HG03103 (cell line): Measurements from ENCODE around the gene SF3A1.

Experiments used
- ATAC-seq: cut with Tn5 transposase; IDR thresholded peaks from one replicate; pipeline ENCODE4 v1.9.1; 2021; ENCODE audit warnings: low read depth; ENCODE audit not compliant: unreplicated experiment

SF3A1 gene

DNA sequence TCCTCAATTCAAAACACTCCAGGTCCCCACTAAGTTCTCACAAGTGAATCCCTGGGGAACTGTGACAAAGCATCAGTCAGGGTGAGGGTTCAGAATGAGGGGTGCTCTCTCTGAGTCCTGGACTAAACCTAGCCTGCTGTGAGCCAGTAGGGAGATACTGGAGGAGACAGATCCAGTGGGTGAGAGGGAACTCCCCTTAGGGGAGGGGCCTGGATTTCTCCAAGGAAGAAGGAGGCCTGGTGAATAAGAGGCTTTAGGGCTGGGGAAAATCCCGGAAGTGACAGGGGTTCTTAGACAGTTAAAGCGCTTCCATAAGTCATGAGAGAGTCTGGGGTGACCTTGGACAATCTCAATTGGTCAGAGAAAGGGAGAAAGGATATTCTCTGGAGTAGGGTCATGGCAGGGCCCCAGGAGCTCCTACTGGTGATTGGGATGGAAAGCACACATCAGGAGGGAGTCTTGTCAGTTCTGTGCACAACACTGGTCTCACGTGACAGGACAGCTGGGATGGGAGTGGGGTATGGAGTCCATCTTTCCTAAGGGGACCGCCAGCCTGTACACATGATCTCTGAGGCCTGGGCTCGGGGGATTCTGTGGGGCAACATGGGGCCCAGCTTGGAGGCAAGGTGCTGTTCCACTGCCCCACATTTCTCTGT lies 31.5 kb downstream of the SF3A1 start:
- no peak for ATAC-seq

DNA sequence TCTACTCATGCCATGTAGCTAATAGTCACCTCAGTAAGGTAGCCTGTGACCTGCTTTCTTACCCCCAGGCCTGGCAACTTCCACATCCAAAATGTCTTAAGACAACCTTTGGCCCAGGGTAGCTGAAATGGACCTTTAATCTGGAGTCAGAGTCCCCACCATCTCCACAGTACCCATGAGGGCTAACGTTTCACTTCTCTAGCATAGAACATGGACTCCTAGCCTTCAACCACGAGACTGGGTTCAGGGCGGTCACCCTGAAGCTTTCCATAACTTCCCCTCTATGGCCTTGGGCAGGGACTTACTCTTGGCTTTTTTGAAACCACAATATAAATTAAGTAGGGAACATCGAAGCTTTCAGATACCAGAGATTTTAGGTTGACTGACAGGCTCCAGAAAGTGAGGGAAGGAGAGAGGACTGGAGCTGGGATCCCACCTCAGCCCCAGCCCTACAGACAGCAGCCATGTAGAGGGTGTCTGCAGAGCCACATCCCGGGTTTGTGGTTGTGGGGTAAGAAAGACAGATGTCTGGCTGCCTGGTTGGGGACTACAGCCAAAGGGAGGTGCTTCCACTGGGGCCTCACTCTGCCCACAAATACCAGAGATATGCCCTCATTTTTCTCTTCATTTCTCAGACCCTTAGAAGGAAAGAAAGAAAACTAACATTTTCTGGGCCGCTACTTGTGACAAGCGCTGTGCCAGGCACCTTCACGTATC lies 32.5 kb downstream of the SF3A1 start:
- no peak for ATAC-seq

DNA sequence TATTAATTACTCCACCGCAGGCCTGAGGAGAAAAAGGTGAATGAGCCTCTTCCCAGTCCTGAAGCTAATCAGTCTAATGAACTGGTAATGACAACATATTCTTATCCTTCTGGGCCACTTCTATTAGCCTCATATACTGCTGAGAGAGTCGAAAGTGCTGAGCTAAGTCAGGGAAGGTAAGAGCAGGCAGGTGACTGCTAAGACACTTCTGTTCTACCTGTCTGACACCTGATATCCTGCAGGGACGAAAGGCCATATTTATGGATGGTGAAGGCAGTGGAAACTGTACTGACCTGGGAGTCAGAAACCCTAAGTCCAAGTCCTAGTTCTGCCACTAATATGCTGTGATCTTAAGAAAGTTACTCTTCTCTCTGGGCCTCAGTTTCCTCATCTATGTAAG lies 33.4 kb downstream of the SF3A1 start:
- ATAC-seq: no peak

DNA sequence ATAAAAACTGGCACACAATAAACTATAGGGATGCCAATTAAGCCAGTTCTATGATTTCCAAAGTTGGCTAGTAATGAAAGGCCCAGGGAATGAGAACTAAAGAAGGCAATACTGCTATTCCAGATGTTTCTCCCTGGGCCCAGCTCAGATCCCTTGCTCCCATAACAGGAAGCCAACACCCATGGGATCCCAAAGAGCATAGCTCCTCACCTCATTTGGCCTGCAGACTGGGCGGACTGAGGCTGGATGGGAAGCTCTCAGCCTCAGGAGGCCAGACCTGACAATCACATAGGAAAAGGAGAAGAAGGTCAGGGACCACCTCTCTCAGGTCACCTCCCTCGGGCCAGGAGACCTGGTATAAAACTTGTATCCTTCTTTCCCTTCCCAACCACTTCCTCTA lies 35.2 kb downstream of the SF3A1 start:
- ATAC-seq: no peak

DNA sequence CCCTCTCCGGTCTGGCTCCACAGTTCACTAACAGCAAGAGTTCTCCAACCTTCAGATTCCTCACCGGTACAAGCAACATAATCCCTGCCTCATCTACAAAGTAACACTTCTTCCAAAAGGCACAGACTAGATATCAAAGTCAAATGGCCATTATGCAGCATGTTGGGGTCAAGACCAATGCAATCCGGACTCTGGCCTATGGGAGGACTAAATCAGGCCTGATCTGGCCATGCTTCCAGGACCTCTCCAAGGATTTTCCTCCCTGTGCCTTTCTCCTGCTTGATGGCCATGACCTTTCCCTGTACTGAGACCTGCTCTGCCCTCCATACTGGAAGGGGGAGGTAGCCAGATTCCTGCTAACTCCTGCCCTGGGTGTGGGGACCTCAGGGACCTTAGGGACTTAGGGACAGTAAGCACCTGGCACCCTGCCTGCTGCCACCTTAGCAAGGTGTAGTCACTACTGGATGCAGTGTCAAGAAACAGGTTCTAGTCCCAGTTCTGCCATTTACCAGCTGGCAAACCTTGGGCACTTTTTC lies 36.6 kb downstream of the SF3A1 start:
- ATAC-seq: no peak

DNA sequence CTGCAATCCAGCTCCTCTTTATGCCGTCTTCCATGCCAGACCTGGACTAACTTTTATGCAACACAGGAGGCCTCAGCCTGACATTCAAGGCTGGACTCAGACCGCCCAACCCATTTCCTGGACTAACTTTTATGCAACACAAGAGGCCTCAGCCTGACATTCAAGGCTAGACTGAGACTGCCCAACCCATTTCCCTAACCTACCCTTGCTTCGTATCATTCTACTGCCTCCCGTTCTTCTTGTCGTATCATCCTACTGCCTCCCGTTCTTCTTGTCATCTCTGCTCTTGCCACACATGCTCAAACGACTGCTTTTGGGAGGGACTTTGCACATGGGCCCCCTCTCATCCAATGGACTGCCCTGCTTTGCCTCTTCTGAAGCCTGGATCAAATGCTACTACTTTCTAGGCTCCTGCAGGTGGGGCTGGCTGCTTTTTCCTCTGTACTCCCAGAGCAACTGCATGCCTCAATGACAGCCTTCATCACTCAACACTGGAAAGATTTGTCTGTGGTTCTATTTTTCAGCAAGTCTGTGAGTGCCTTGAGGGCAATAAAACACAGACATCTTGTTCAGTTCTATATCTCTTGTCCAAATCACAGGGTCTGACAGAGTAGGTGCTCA lies 37.8 kb downstream of the SF3A1 start:
- no peak for ATAC-seq

DNA sequence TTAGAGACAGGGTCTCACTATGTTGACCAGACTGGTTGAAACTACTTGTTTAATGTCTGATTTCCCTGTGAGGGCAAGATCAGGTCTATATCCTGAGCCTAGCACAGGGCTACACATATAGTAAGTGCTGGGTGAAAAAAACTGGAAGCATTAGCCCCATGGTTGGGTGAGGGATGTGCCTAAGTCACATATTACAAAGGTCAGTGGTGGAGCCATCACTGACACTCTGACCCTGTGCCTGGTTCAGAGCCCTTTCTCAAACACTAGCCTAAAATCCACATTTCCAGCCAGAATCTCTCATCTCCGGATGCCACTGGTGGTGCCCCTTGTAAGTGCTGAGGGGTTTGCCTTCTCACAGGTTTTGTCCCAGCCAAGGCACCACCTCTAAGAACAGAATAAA lies 38.9 kb downstream of the SF3A1 start:
- no peak for ATAC-seq

DNA sequence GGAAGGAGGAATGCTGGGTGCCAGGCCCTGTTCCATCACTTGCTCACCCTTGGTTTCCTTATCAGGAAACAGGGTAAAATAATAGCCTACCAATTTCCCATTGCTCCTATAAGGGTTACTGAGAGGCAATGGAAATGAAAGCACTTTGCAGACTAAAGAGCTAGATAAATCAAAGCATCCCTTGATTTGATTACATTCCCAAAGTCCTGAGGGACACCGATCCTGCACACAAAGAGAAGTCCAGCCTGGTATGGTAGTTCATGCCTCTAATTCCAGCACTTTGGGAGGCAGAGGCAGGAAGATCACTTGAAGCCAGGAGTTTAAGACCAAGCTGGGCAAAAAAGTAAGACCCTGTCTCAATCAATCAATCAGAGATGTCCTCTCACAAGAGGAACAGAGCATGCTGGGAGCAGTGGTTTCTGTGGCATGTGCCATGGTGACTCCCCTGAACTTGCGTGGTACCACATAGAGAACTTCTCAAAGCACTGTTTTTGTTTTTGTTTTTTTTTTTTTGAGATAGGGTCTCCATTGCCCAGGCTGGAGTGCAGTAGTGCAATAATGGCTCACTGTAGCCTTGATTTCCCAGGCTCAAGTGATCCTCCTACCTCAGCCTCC lies 40.6 kb downstream of the SF3A1 start:
- no peak for ATAC-seq

DNA sequence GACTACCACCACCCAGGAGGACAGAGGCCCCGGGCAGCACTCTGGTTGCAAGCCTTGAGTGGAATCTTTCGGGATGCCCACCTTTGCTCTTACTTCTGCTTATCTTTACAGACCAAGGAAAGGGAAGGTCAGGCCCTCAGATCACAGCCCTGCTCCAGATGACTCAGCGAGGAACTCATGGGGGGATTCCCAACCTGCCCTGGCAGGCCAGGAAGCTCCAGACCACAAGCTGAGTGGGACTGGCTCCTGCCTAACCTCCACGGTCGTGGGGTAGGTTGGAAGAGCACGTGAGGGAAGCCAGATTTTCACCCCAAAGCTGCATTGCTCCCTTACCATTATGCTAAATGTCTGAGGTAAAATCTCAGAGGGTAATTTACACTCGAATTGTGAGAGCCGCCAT lies 41.8 kb downstream of the SF3A1 start:
- no peak for ATAC-seq

DNA sequence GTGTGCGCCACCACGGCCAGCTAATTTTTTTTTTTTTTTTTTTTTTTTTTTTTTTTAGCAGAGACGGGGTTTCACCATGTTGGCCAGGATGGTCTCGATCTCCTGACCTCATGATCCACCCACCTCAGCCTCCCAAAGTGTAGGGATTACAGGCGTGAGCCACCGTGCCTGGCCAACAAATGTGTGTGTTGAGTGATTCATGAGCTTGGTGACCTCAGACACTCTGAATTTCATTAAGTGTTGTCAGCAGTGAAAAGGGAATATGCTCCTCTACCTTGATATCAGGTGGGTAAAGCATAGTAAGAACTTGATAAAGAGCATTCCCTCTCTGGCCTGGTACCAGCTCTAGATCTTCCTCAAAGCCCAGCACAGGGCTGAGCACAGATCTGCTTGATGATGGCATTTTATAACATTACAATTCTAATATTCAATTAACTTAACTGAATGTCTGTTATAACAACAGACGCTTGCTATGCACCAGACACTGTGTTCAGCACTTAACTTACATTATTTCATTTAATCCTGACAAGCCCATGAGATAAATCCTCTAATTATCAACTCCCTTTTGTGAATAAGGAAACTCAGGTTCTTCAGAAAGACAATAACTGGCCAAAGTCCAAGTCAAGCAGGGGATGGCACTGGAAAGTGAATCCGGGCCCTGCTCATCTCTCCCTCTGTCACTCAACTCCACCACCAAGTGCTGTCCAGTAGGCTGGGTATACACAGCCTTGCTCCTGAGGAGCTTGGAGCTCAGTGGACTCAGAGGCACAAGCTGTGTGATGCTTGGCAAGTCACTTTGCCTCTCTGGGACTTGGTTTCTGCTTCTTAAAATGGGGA lies 42.9 kb downstream of the SF3A1 start:
- no peak for ATAC-seq

DNA sequence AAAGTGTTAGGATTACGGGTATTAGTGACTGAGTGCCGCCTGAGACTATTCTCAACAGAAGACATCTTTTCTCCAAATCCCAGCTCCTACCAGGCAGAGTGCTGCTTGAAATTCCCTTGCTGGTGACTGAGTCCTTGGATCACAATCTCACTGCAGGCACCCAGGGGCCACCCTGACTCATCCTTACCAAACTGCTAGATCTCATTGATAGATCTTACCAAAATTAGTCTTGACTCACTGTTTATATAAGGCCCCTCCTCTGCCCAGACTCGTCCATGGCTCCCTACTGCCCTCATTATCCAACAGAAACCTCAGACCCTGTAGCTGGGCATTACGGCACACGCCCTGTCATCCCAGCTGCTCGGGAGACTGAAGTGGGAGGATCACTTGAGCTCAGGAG lies 44.6 kb downstream of the SF3A1 start:
- ATAC-seq: no peak

DNA sequence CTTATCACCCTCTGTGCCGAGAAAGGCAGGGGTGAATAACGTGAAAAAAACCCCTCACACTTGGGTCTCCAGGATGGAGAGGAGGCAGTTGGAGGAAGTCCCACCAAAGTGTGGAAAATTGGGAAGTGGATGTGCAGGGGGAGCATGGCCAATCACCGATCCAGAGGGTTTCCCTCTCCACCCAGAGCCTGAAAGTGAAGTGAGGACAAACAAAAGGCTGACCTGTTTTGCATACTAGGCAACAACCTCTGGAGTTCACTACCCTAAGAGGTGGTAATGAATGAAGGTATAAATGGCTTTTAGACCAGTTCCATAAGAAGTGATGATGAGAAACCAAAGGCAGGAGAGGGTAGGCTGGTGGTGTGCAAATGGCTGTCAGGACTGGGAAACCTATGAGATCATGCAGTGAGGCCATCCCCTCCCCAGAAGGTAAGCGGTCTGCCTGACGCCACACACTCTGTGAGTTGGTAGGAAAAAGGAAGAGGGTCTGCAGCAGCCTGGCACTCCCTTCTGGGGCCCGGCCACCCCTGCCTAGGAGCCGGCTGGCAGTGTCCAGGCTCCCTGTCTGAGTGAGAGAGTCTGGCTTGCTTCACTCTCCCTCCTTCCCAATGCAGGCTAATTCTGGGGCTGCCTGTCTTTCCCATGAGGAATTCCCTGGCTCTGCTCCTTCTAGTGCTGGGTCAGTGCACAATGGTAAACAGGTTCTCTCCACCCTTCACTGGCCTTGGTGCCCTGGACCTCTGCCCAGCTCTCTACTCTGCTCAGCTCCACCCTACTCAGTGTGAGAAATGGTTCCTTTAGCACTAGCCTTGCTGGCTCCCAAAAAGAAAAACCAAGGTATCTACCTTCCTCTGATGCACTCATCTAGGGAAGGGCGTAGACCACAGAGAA lies 45.6 kb downstream of the SF3A1 start:
- no peak for ATAC-seq

DNA sequence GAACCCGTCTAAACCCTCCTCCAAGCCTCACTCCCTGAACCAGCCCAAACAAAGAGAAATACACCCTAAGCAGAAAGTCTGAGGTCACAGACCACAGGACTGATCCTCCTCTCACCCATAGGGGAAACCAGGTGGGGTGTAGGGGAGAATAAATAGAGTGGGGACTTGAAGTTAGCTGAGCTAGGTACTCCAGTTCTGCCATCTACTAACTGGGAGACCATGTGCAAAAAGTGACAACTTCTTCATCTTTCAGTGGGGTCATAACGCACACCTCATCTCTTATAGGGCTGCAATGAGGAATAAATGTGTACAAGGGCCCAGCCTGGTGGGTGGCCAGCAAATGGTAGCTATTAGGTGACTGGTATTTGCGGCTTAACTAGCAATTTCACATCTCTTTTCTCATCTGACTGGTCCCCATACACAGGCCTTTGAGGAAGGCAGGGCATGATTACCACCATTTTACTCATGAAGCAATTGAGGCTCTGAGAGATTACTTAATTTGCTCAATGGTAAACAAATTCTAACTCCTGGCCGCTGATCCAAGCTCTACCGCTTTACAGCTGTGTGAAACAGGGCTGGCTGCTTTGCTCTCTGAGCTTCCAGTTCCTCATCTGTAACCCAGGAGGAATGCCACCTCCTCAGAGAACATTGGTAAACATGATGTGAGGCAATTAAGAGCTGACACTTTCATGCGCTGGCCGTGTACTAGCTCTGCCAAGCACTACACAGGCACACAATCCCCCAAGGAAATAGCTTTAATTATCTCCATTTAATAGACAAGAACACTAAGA lies 46.5 kb downstream of the SF3A1 start:
- ATAC-seq: no peak

DNA sequence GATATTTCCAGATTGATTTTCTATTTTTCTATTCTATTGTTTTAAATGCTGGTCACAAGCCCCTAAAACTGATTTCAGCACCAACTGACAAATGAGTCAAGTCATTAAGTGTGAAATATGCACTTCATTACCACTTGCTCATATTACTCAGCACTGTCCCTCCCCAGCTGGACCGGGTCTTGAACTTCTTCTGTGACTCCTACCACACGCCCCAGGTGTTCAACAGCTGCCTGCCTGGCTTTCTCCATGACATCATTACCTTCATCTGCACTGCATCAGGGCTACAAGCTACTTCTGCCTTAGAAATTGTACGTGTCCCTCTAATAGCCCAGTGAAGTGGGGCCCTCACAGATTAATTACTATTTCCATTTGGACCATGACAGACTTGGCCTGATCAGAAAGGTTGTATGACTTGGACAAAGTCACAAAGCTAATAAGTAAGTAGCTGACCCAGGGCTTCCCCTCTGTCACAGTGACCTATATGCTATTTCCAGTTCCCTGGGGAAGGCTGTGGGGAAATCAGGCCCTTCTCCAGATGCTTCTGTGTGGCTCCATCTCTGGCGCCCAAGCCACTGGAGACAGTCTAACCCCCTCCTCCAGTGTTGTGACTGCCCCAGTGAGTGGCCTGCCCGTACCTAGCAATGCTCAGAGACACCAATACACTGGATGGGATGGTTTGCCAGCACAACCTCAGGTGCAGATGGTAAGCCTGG lies 48.0 kb downstream of the SF3A1 start:
- no peak for ATAC-seq

DNA sequence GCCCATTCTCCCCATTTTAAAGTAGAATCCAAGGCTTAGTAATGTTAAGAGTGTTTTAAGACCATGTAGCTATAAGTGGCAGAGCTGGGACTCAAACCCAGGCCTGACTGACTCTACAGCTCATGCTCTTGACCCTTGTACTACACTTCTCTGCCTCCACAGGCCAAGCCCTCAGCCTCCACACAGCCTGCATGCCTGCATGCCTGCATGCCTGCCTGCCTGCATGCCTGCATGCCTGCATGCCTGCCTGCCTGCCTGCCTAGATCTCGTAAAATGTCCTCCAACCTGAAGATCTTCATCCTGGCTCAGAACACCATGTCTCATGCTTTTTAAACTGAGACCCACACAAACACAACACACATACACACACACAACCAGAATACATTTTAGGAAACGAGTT lies 48.6 kb downstream of the SF3A1 start:
- no peak for ATAC-seq

DNA sequence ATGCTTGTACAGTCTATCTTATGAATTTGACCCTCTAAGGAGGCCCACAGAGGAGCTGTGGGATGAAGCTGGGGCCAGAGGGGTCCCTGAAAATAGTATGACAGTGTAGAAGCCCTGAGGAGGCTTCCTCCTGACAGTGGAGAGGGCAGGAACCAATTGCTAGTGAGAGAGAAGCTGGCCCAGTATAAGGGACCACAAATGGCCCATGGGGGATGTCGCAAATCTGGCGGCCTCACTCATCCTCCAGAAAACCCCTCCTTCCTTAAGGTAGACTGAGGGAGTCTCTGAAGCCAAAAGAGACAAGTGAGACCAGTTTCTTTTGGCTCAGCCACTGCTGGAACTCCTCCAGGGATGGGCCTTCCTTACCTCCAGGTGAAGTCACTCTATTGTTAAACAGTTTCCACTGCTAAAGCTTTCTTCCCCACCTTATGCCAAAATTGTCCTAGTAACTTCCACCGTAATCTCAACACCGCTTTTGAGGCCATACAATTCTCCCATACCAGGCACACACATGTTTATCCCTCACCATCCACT lies 49.6 kb downstream of the SF3A1 start:
- no peak for ATAC-seq

DNA sequence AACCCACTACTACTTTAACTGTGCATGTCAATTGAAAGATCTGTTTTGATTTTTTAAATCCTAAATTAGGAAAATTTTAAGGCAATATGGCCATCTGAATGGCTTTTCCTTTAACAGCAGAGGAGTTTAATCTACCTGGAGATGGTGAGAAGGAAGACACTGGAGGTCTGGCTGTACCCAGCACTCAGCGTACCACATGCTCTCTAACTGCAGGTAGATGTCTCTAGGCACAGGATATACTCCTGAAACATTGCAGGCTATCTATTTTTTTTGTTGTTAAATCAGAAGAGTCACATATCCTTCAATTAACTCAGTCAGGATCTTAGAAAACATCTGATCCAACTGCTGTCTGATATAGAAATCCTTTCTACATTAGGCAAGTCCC lies 50.1 kb downstream of the SF3A1 start:
- no peak for ATAC-seq
